Activated CD8-positive, alpha-beta memory T cell treated with anti-CD3 and anti-CD28 coated beads, Interleukin-2, amount 10 ng/mL, durations not matched to agents 7 days and 5 days (primary cell): ENCODE data around the gene DNAJC19. TPM values are rescaled to one million over a fixed set of nuclear protein-coding genes. Genes with fewer than 3 reads are reported as not detected.

Source experiments
- ATAC-seq: fragments of 150-1000 bp; cut with Tn5 transposase; one replicate; pipeline ENCODE4 v1.10.0; 2021; ENCODE audit warnings: moderate library complexity
- CTCF ChIA-PET: fragments of 350-600 bp; sonication (Branson Sonifier 250); formaldehyde crosslinking; loops from one replicate; lab custom pipeline; 2021; ENCODE audit warnings: antibody characterized with exemption; lab: Charles Lee
- DNase-seq: peaks from one replicate; pipeline ENCODE4 v3.0.0-alpha.2; 2020
- H3K27ac Mint-ChIP-seq: one replicate; pipeline ENCODE4 v1.8.0; 2021; ENCODE audit warnings: mild to moderate bottlenecking, mixed read lengths
- H3K27me3 Mint-ChIP-seq: one replicate; pipeline ENCODE4 v1.8.0; 2021; ENCODE audit warnings: mixed read lengths
- H3K36me3 Mint-ChIP-seq: one replicate; pipeline ENCODE4 v1.8.0; 2021; ENCODE audit warnings: mild to moderate bottlenecking, mixed read lengths
- H3K4me1 Mint-ChIP-seq: one replicate; pipeline ENCODE4 v1.8.0; 2021; ENCODE audit warnings: mixed read lengths
- H3K4me3 Mint-ChIP-seq: one replicate; pipeline ENCODE4 v1.8.0; 2021; ENCODE audit warnings: mild to moderate bottlenecking, moderate library complexity, mixed read lengths
- H3K9me3 Mint-ChIP-seq: one replicate; pipeline ENCODE4 v1.8.0; 2022; ENCODE audit warnings: low read depth, mixed read lengths
- total RNA-seq, 2 experiments: library from RNA; stranded (reverse); gene quantifications; one replicate each; pipeline ENCODE4 v1.2.3, GENCODE V29; 2021

DNAJC19 gene
- total RNA-seq, 2 experiments from 2014 or later, result 44.5 to 55.9 TPM

DNA sequence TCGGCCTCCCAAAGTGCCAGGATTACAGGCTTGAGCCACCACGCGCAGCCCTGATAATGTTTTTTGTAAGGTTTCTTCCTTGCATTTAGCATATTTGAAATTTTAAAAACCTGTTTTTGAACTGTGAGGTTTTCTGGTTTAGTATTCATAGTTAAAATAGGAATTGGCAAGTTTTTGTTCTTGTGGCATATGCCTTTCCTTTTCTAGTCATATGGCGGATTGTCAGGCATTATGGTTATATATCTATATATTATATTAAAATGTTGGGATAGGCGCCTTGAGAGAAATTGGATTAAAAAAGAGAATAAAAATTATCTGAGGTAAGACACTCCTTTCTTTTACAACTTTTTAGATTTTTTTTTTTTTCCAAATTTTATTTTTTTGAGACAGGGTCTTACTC lies 48.7 kb downstream of the DNAJC19 start:
- CTCF ChIA-PET, result no interaction called here
- Mint-ChIP-seq H3K36me3 (peaks cover 55% of the 10 kb centered on the region), H3K9me3 (no peaks in the 10 kb centered on the region), H3K4me1 (peaks cover 6% of the 10 kb centered on the region), H3K27me3 (no peaks in the 10 kb centered on the region), H3K27ac (no peak overlapping the region), H3K4me3 (no peak overlapping the region)
- DNase-seq, result no peak
- no peak for ATAC-seq

DNA sequence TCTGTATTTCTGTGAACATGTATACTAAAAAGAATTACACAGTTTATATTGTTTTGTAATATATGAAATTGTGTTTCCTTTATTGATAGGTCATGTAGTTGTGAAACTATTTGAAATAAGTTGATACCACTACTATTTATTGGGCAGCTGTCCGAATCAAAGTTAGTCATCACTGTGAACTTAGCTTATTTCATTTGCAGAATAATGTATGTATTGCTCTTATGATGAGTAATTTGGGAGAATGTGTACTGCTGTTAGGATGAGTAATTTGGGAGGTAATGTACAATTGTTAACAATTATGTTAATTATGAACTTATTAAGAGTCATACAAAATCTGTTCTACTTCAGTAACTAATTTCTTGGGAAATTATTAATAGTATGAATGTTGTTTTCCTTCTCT lies 54.9 kb downstream of the DNAJC19 start:
- CTCF ChIA-PET, result interaction anchor here (1.9 kb wide), 1 partner anchor 17 kb away, joined by 4 read pairs; no protein-coding TSS in a partner anchor
- H3K36me3 Mint-ChIP-seq, result peaks cover 44% of the 10 kb centered on the region
- ATAC-seq (no peak), DNase-seq (no peak)
- H3K4me3 Mint-ChIP-seq, result no peak overlapping the region
- no peak overlapping the region for H3K27ac Mint-ChIP-seq
- H3K4me1 Mint-ChIP-seq, result peaks cover 22% of the 10 kb centered on the region
- H3K9me3 Mint-ChIP-seq, result no peaks in the 10 kb centered on the region
- no peaks in the 10 kb centered on the region for H3K27me3 Mint-ChIP-seq

Other genes starting within 250 kb of the DNAJC19 start
- 100 to 1,000 TPM; 141 to 144 TPM for gene FXR1, start 77.1 kb downstream of the DNAJC19 start, total RNA-seq